B cell (primary cell): ENCODE results near the gene RPS10. TPM values are rescaled to one million over a fixed set of nuclear protein-coding genes. Genes with fewer than 3 reads are reported as not detected.

ENCODE experiments used
- ATAC-seq: fragments of 200-7000 bp; cut with Tn5 transposase; one replicate; pipeline ENCODE4 v1.10.0; 2021; ENCODE audit warnings: low read depth, mild to moderate bottlenecking, moderate number of reproducible peaks, moderate library complexity
- CTCF ChIA-PET: fragments of 350-600 bp; sonication (Branson Sonifier 250); formaldehyde crosslinking; loops from one replicate; lab custom pipeline; 2021; ENCODE audit warnings: antibody characterized with exemption, inconsistent platforms; lab: Charles Lee
- POLR2A ChIA-PET: fragments of 350-600 bp; sonication (Branson Sonifier 250); formaldehyde crosslinking; loops from one replicate; lab custom pipeline; 2021; ENCODE audit warnings: antibody characterized with exemption; lab: Charles Lee
- DNase-seq: peaks from one replicate; pipeline ENCODE4 v3.0.0; 2013
- H2AFZ ChIP-seq: 2 replicates; pipeline ENCODE4 v1.6.1; 2012; ENCODE audit warnings: mild to moderate bottlenecking, low read depth, low read length; ENCODE audit not compliant: insufficient read depth, poor library complexity, severe bottlenecking
- H3K27ac ChIP-seq, 2 donors: 1 replicate in 1 of 2; 2 replicates in 1 of 2; pipeline ENCODE4 v1.5.1; 2012 to 2013; ENCODE audit warnings: low read length in 2 of 2, mild to moderate bottlenecking in 2 of 2, moderate library complexity in 1 of 2
- H3K27me3 ChIP-seq, 4 experiments: fragments of 200-600 bp in 1 of 4; sonication (generic) in 1 of 4; replicated peaks in 1 of 4; 1 replicate in 2 of 4; 2 replicates in 2 of 4; pipeline versions ENCODE4 v1.6.1 to v1.7.0; 2013 to 2016; ENCODE audit warnings: low read length in 3 of 4, mild to moderate bottlenecking in 2 of 4, mixed read lengths in 1 of 4, moderate library complexity in 1 of 4; ENCODE audit not compliant: insufficient read depth in 4 of 4, control insufficient read depth in 3 of 4; ENCODE audit errors: control extremely low read depth in 1 of 4
- H3K36me3 ChIP-seq, 2 experiments: replicated peaks in 1 of 2; 1 replicate in 1 of 2; 2 replicates in 1 of 2; pipeline versions ENCODE4 v1.6.1 to v1.7.1; 2013; ENCODE audit warnings: low read length in 1 of 2; ENCODE audit not compliant: insufficient read depth in 2 of 2, control insufficient read depth in 1 of 2; ENCODE audit errors: control extremely low read depth in 1 of 2, extremely low read depth in 1 of 2
- H3K4me1 ChIP-seq, 2 donors: fragments of 200-600 bp in 1 of 2; sonication (generic) in 1 of 2; 1 replicate in 1 of 2; 2 replicates in 1 of 2; pipeline versions ENCODE4 v1.5.1 to v1.6.1; 2013 to 2017; ENCODE audit warnings: low read length in 2 of 2; ENCODE audit not compliant: control insufficient read depth in 2 of 2, insufficient read depth in 2 of 2
- H3K4me2 ChIP-seq: replicated peaks from 2 replicates; pipeline ENCODE3; 2012; ENCODE audit warnings: mild to moderate bottlenecking, low read depth, low read length; ENCODE audit not compliant: poor library complexity, severe bottlenecking
- H3K4me3 ChIP-seq, 5 experiments: fragments of 200-600 bp in 1 of 5; sonication (generic) in 1 of 5; 1 replicate in 3 of 5; 2 replicates in 2 of 5; pipeline versions ENCODE4 v1.5.1 to v1.7.0; 2011 to 2016; ENCODE audit warnings: low read length in 4 of 5, mild to moderate bottlenecking in 4 of 5, low read depth in 2 of 5, control low read depth in 1 of 5, moderate library complexity in 1 of 5; ENCODE audit not compliant: insufficient read depth in 1 of 5; ENCODE audit errors: control extremely low read depth in 1 of 5, extremely low read depth in 1 of 5
- H3K79me2 ChIP-seq: fragments of 200-600 bp; sonication (generic); one replicate; pipeline ENCODE4 v1.6.0; 2016; ENCODE audit warnings: low read length; ENCODE audit not compliant: control insufficient read depth, insufficient read depth
- H3K9ac ChIP-seq: fragments of 200-600 bp; sonication (generic); 2 replicates; pipeline ENCODE4 v1.6.1; 2017; ENCODE audit warnings: mild to moderate bottlenecking, low read length, moderate library complexity
- H3K9me3 ChIP-seq, 3 donors: one replicate each; pipeline versions ENCODE4 v1.6.1 to v1.7.1; 2013; ENCODE audit warnings: low read length in 2 of 3; ENCODE audit not compliant: control insufficient read depth in 2 of 3, insufficient read depth in 1 of 3; ENCODE audit errors: control extremely low read depth in 1 of 3
- H4K20me1 ChIP-seq: 2 replicates; pipeline ENCODE4 v1.6.0; 2012; ENCODE audit warnings: mild to moderate bottlenecking, low read length; ENCODE audit not compliant: insufficient read depth, control insufficient read depth, poor library complexity, severe bottlenecking
- H3K27ac Mint-ChIP-seq: one replicate; pipeline ENCODE4 v1.8.0; 2021; ENCODE audit warnings: mixed read lengths
- H3K27me3 Mint-ChIP-seq: one replicate; pipeline ENCODE4 v1.8.0; 2021; ENCODE audit warnings: mixed read lengths
- H3K4me1 Mint-ChIP-seq: one replicate; pipeline ENCODE4 v1.8.0; 2021; ENCODE audit warnings: mixed read lengths
- H3K4me3 Mint-ChIP-seq: one replicate; pipeline ENCODE4 v1.8.0; 2021; ENCODE audit warnings: mixed read lengths
- H3K9me3 Mint-ChIP-seq: one replicate; pipeline ENCODE4 v1.8.0; 2022; ENCODE audit warnings: mixed read lengths; ENCODE audit not compliant: insufficient read depth
- CTCF ChIP-seq: fragments of 200-600 bp; IDR thresholded peaks from one replicate; pipeline ENCODE4 v1.8.0; 2022; ENCODE audit warnings: antibody characterized with exemption, mild to moderate bottlenecking
- EZH2 ChIP-seq: IDR thresholded peaks from 2 replicates; pipeline ENCODE4 v1.6.1; 2012; ENCODE audit warnings: borderline replicate concordance, low read depth, mild to moderate bottlenecking, moderate library complexity, low read length; ENCODE audit not compliant: insufficient read depth, poor library complexity, severe bottlenecking
- WGBS: methylation state at CpG from one replicate; pipeline ENCODE4 v1.1.5; 2013; ENCODE audit warnings: missing lambda C conversion rate; ENCODE audit not compliant: insufficient coverage; 5-methylcytosine and 5-hydroxymethylcytosine counted together
- intact Hi-C: fragments of 100-400 bp; cut with micrococcal nuclease; formaldehyde crosslinking; loops from one replicate; pipeline ENCODE4 v1.10.0; 2022
- polyA plus RNA-seq: library from polyadenylated mRNA; depleted of rRNA; stranded (reverse); fragments of >200 nt; gene quantifications from 2 replicates; pipeline ENCODE4 v1.2.3, GENCODE V29; 2012
- total RNA-seq, 2 donors: library from RNA; stranded (reverse); fragments of 120-200 nt in 1 of 2; gene quantifications; 1 replicate in 1 of 2; 2 replicates in 1 of 2; pipeline versions ENCODE4 v1.2.3 to v1.2.4, GENCODE V29; 2013 to 2022

Gene RPS10
- total and polyA plus RNA-seq, 2 donors (not counting 1 experiment from before 2014, with no cell fraction given): 2,707 to 6,226 TPM

GRCh38 chr6:34447910-34448309 is 22.0 kb upstream of the RPS10 start:
- ChIA-PET POLR2A (no interaction called here), CTCF (interaction anchor here (1.1 to 1.9 kb wide), 3 partner anchors 10 to 161 kb away, joined by 3 to 8 read pairs (median 6); no protein-coding TSS in a partner anchor)
- H3K4me3 Mint-ChIP-seq: no peak overlapping the region
- Histone ChIP-seq H3K27me3 (no peaks in the 10 kb centered on the region), H2AFZ (no peak overlapping the region), H3K9me3 (peaks cover 0 to 9% (median 2%) of the 10 kb centered on the region in 3 donors), H3K4me3 (no peak overlapping the region), H3K36me3 (no peaks in the 10 kb centered on the region), H3K4me2 (no peak overlapping the region), H3K9ac (no peak overlapping the region), H3K4me1 (no peaks in the 10 kb centered on the region), H3K79me2 (no peaks in the 10 kb centered on the region), H3K27ac (no peak overlapping the region), H4K20me1 (no peaks in the 10 kb centered on the region)
- 75% methylated on average over 5 of the region's 5 CpGs for WGBS
- intact Hi-C loops: loop anchor here (5.0 kb wide), 1 partner anchor 516 kb away; no protein-coding TSS in a partner anchor
- H3K4me1 Mint-ChIP-seq: no peaks in the 10 kb centered on the region
- no peaks in the 10 kb centered on the region for H3K27me3 Mint-ChIP-seq
- no peak for DNase-seq
- ATAC-seq: no peak
- TF ChIP-seq CTCF (no peak), EZH2 (no peak)
- peaks cover 2% of the 10 kb centered on the region for H3K9me3 Mint-ChIP-seq
- H3K27ac Mint-ChIP-seq: no peak overlapping the region

GRCh38 chr6:34447386-34447785 is 21.5 kb upstream of the RPS10 start:
- H3K27ac Mint-ChIP-seq: no peak overlapping the region
- 75% methylated on average over 2 of the region's 7 CpGs for WGBS
- CTCF ChIA-PET: interaction anchor here (1.4 to 1.9 kb wide), 2 partner anchors 11 to 13 kb away, joined by 6 to 8 read pairs; no protein-coding TSS in a partner anchor
- H3K27ac ChIP-seq: no peak overlapping the region
- no peak overlapping the region for H3K4me3 Mint-ChIP-seq
- no peak for ATAC-seq
- TF ChIP-seq CTCF (no peak), EZH2 (no peak)
- POLR2A ChIA-PET: no interaction called here
- no peak for DNase-seq
- peaks cover 2% of the 10 kb centered on the region for H3K9me3 Mint-ChIP-seq
- no peak overlapping the region for H3K4me3 ChIP-seq
- H3K4me2 ChIP-seq: no peak overlapping the region
- H3K27me3 ChIP-seq: no peaks in the 10 kb centered on the region
- intact Hi-C loops: loop anchor here (5.0 kb wide), 1 partner anchor 515 kb away; no protein-coding TSS in a partner anchor
- no peak overlapping the region for H3K9ac ChIP-seq
- H3K4me1 Mint-ChIP-seq: no peaks in the 10 kb centered on the region
- H2AFZ ChIP-seq: no peak overlapping the region
- H3K36me3 ChIP-seq: no peaks in the 10 kb centered on the region
- no peaks in the 10 kb centered on the region for H3K4me1 ChIP-seq
- H3K27me3 Mint-ChIP-seq: no peaks in the 10 kb centered on the region
- no peaks in the 10 kb centered on the region for H3K79me2 ChIP-seq
- no peaks in the 10 kb centered on the region for H4K20me1 ChIP-seq
- peaks cover 0 to 9% (median 2%) of the 10 kb centered on the region in 3 donors for H3K9me3 ChIP-seq
